HG03571 (cell line): ENCODE measurements around the gene OR1C1.
"Not testable (repeated sequence)": the region's sequence is repeated elsewhere in the genome, so short reads cannot be mapped to it uniquely, and the experiment has no call there.

ENCODE experiments used
- ATAC-seq: cut with Tn5 transposase; IDR thresholded peaks from one replicate; pipeline ENCODE4 v1.9.1; 2021; ENCODE audit not compliant: unreplicated experiment

The OR1C1 gene, protein sequence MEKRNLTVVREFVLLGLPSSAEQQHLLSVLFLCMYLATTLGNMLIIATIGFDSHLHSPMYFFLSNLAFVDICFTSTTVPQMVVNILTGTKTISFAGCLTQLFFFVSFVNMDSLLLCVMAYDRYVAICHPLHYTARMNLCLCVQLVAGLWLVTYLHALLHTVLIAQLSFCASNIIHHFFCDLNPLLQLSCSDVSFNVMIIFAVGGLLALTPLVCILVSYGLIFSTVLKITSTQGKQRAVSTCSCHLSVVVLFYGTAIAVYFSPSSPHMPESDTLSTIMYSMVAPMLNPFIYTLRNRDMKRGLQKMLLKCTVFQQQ

DNA sequence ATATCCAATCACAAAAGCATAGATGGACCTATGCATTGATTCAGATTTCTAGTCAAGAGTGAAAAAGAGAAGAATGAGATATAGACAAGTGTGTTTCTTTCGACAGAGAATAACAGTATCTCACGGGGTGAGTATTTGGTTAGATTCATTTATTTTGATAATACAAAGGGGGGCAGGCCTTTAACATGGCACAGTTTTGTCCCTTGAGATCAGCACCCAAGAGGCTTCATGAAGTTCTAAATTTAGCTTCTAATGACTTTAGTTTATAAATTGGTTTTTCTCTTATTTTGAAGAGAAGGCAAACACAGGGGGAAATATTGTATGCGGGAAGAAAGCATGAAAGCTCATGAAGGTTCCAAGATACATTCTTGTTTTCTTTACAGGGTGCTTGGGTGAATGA lies at the start of gene OR1C1:
OR1C1 (minus strand) TSS at position 101 of the 400 bp plus-strand sequence. CDS start 2,150 bp downstream, outside the sequence.
- ATAC-seq, result no peak

DNA sequence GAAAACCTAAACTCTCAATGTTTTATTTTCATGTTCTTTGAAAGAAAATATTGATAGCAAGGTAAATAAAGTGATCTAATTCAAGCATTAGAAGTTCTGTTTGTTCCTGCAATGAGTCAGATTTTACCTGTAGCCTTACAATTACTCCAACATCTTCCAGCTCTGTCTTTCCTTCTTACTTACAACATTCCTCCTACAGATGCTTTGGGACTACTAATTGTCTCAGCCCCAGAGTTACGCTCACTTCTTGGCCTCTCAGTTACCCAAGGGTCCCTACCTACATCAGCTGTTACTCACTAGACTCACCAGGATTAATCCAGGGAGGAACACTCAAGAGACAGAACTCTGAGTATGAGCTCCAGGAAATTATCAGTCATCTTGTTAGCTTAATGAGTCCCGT lies 37.2 kb upstream of the OR1C1 start:
- ATAC-seq, result no peak

DNA sequence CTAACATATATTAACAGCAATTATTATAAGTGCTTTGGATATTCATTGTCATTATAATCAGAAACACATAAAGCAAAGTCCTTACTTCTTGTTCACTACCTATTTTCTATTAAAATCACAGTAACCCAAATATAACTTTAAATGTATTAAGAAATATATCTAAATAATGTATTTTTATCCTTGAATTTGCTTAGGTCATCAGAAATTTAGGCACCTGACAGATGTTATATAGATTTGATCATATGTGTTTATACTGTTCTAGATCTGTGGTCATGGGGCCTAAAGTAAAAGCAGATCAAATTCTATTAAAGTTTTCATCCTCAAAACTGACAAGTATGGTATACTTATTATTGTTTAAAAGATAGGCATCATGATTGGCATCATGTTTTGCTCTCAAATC lies 9.2 kb upstream of the OR1C1 start:
- ATAC-seq, result no peak

- ATAC-seq, result not testable (repeated sequence)
Observed at GRCh38 chr1:247754311-247754710, 6.0 kb downstream of the OR1C1 start.

DNA sequence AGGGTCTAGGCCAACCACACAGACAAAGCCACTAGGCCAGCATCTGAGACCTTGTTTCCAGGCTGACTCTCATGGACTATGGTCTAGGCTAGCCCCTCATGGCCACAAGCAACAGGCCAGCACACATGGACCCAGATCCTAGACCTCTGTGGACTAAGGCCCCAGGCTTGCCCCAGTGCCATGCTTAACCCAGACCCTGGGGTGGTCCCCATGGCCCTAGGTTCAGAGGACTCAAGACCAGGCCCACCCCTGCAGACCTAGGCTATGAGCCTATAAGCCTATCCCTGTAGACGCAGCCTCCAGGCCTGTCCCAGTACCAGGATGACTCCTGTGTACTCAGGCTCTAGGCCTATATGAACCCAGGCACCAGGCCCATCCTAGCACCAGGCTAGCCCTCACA lies 10.5 kb downstream of the OR1C1 start:
- no peak for ATAC-seq

DNA sequence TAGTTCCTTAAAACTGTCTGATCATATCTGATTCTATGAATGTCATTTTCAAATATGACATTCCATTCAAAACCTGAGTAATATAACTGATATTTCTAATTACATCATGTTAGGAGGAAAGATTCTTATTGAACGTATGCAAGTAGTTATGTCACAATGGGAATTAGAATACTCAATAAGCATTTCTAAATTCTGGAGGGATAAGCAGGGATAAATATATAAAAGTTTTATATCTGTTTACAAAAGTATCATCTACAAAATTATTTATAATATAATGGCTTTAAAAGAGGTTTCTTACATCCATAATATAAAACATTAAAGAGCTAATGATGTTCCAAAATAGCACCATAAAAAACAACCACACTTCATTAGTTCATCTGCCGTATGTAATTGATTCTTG lies 12.3 kb downstream of the OR1C1 start, which contains the start of gene OR14A2:
OR14A2 (minus strand) TSS at position 101 of the 400 bp plus-strand sequence.
- ATAC-seq, result no peak

- no peak for ATAC-seq
Observed at GRCh38 chr1:247747616-247748015, 12.7 kb downstream of the OR1C1 start.

- no peak for ATAC-seq
Observed at GRCh38 chr1:247746391-247746935, 13.9 kb downstream of the OR1C1 start.

DNA sequence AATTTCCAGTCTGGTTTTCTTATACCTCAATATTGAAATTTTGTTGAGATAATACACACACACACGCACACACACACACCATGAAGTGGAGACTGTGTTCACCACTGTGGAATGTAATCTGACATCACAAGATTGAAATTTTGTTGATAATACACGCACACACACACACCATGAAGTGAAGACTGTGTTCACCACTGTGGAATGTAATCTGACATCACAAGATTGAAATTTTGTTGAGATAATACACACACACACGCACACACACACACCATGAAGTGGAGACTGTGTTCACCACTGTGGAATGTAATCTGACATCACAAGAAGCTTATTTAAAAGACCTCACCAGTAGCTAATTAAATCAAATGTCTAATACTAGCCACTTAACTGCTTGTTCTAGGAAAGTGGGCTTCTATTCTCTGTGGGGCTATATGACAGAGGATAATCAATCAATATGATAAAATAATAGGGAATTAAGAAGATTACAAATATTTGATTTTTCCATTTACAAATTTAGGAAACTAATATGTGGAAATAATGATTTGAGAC lies 18.1 kb downstream of the OR1C1 start:
- ATAC-seq, result not testable (repeated sequence)

- ATAC-seq, result no peak
Observed at GRCh38 chr1:247741756-247742155, 18.6 kb downstream of the OR1C1 start.

- no peak for ATAC-seq
Observed at GRCh38 chr1:247740721-247741120, 19.6 kb downstream of the OR1C1 start.

DNA sequence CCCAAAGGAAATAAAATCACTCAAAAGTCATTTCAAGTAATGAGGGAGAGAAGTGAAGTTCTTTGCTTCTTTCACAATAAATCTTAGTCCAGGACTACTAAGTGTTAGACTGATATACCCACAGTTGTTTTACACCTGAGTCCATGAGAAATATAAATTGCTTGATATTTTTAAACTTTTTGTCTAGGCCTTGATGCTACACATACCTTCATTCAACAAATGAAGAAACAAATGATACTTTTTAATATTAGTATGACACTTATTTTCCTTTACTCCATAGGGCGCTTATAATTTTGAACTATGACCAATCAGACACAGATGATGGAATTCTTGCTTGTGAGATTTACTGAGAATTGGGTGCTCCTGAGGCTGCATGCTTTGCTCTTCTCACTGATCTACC lies 22.0 kb downstream of the OR1C1 start, which contains the start of gene OR14K1:
OR14K1 (plus strand) TSS at position 301 of the 400 bp plus-strand sequence; CDS start at position 301, 0 bp downstream.
- ATAC-seq, result no peak

DNA sequence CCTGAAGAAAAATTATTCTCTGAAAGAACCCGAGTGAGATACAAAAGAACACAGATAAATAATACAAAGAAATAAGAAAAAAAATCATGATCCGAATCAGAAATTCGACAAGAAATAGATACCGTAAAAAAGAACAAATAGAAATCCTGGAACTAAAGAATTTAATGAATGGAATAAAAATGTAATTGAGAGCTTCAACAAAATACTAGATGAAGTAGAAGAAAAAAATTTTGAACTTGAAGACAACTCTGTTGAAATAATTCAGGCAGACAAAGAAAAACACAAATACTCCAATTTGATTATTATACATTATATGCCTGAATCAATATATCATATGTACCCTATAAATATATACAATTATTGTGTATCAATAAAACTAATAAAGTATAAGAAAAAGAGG lies 39.1 kb downstream of the OR1C1 start:
- no peak for ATAC-seq

- ATAC-seq, result no peak
Observed at GRCh38 chr1:247716546-247716945, 43.8 kb downstream of the OR1C1 start, which contains the start of gene OR6F1. Gene OR6F1, minus strand, starts transcription at chr1:247716646. Its CDS starts 3,891 bp downstream, at chr1:247712755.

- no peak for ATAC-seq
Observed at GRCh38 chr1:247713753-247714152, 46.6 kb downstream of the OR1C1 start.

DNA sequence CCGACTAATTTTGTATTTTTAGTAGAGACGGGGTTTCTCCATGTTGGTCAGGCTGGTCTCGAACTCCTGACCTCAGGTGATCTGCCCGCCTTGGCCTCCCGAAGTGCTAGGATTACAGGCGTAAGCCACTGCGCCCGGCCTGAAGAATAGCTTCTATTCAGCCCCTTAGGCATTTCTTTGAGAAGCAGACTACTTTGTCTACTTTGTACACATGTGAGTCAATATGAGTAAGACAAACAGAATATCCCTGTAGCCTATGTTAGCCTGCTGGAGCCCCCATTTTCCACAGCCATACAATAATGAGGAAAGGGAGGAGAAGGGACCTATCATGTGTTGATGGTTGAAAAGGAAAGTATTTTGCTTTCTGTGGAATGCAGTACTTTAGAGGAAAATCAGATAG lies 49.7 kb downstream of the OR1C1 start:
- ATAC-seq, result not testable (repeated sequence)
